CD14-positive monocyte (primary cell): ENCODE results near the gene TRABD2A. TPM values are rescaled to one million over a fixed set of nuclear protein-coding genes. Genes with fewer than 3 reads are reported as not detected.

Source experiments
- DNase-seq, 3 donors: peaks; one replicate each; pipeline ENCODE4 v3.0.0-alpha.2; 2011 to 2022
- H2AFZ ChIP-seq: 2 replicates; pipeline ENCODE4 v1.6.0; 2012; ENCODE audit warnings: mild to moderate bottlenecking, low read depth, low read length, inconsistent platforms; ENCODE audit not compliant: insufficient read depth, poor library complexity, severe bottlenecking
- H3K27ac ChIP-seq, 2 donors: 1 replicate in 1 of 2; 2 replicates in 1 of 2; pipeline ENCODE4 v1.5.1; 2012 to 2013; ENCODE audit warnings: low read length in 2 of 2, control low read depth in 1 of 2, inconsistent platforms in 1 of 2, low read depth in 1 of 2, mild to moderate bottlenecking in 1 of 2
- H3K27me3 ChIP-seq, 2 donors: one replicate each; pipeline versions ENCODE4 v1.6.0 to v1.6.1; 2011 to 2013; ENCODE audit warnings: low read length in 2 of 2; ENCODE audit not compliant: control insufficient read depth in 2 of 2, insufficient read depth in 2 of 2
- H3K36me3 ChIP-seq, 2 donors: replicated peaks in 1 of 2; 1 replicate in 1 of 2; 2 replicates in 1 of 2; pipeline versions ENCODE4 v1.5.1 to v1.6.1; 2012 to 2013; ENCODE audit warnings: low read length in 2 of 2, control low read depth in 1 of 2, inconsistent platforms in 1 of 2, mild to moderate bottlenecking in 1 of 2; ENCODE audit not compliant: insufficient read depth in 2 of 2, control insufficient read depth in 1 of 2
- H3K4me1 ChIP-seq, 2 donors: 1 replicate in 1 of 2; 2 replicates in 1 of 2; pipeline versions ENCODE4 v1.5.1 to v1.6.1; 2012 to 2013; ENCODE audit warnings: low read length in 2 of 2, control low read depth in 1 of 2, inconsistent platforms in 1 of 2, mild to moderate bottlenecking in 1 of 2, moderate library complexity in 1 of 2; ENCODE audit not compliant: insufficient read depth in 2 of 2, control insufficient read depth in 1 of 2
- H3K4me2 ChIP-seq: replicated peaks from 2 replicates; pipeline ENCODE3; 2012; ENCODE audit warnings: low read length, moderate library complexity, mild to moderate bottlenecking; ENCODE audit not compliant: poor library complexity, severe bottlenecking; ENCODE audit errors: extremely low read depth
- H3K4me3 ChIP-seq, 3 experiments: fragments of 200-600 bp in 1 of 3; sonication (generic) in 1 of 3; replicated peaks in 1 of 3; 1 replicate in 2 of 3; 2 replicates in 1 of 3; pipeline ENCODE4 v1.5.1; 2011 to 2013; ENCODE audit warnings: low read length in 3 of 3, mild to moderate bottlenecking in 3 of 3, control low read depth in 2 of 3, low read depth in 2 of 3, inconsistent platforms in 1 of 3, moderate library complexity in 1 of 3
- H3K79me2 ChIP-seq: 2 replicates; pipeline ENCODE4 v1.6.0; 2012; ENCODE audit warnings: mild to moderate bottlenecking, control low read depth, inconsistent platforms, low read length, moderate library complexity; ENCODE audit not compliant: insufficient read depth
- H3K9ac ChIP-seq: 2 replicates; pipeline ENCODE4 v1.6.0; 2017; ENCODE audit warnings: low read length, mild to moderate bottlenecking; ENCODE audit not compliant: insufficient read depth, poor library complexity, severe bottlenecking
- H3K9me3 ChIP-seq, 2 donors: replicated peaks in 1 of 2; 1 replicate in 1 of 2; 2 replicates in 1 of 2; pipeline versions ENCODE4 v1.5.1 to v1.6.1; 2012 to 2013; ENCODE audit warnings: low read length in 2 of 2, control low read depth in 1 of 2; ENCODE audit not compliant: control insufficient read depth in 1 of 2, insufficient read depth in 1 of 2
- H4K20me1 ChIP-seq: 2 replicates; pipeline ENCODE4 v1.6.0; 2012; ENCODE audit warnings: mild to moderate bottlenecking, low read length, control low read depth, moderate library complexity; ENCODE audit not compliant: insufficient read depth
- H3K27ac Mint-ChIP-seq, 7 donors: one replicate each; pipeline ENCODE4 v1.8.0; 2020; ENCODE audit warnings: mild to moderate bottlenecking in 7 of 7, mixed read lengths in 7 of 7, moderate library complexity in 6 of 7, inconsistent platforms in 2 of 7
- H3K27me3 Mint-ChIP-seq, 3 donors: one replicate each; pipeline ENCODE4 v1.8.0; 2021 to 2022; ENCODE audit warnings: low read depth in 3 of 3, mild to moderate bottlenecking in 3 of 3, mixed read lengths in 3 of 3, moderate library complexity in 3 of 3, inconsistent platforms in 1 of 3
- H3K36me3 Mint-ChIP-seq, 2 donors: one replicate each; pipeline ENCODE4 v1.8.0; 2020; ENCODE audit warnings: mixed read lengths in 2 of 2, inconsistent platforms in 1 of 2, mild to moderate bottlenecking in 1 of 2
- H3K4me1 Mint-ChIP-seq: one replicate; pipeline ENCODE4 v1.8.0; 2020; ENCODE audit warnings: mild to moderate bottlenecking, mixed read lengths
- H3K4me3 Mint-ChIP-seq, 2 donors: one replicate each; pipeline ENCODE4 v1.8.0; 2020; ENCODE audit warnings: mild to moderate bottlenecking in 2 of 2, mixed read lengths in 2 of 2, moderate library complexity in 1 of 2
- H3K9me3 Mint-ChIP-seq, 7 donors: one replicate each; pipeline ENCODE4 v1.8.0; 2020 to 2022; ENCODE audit warnings: mixed read lengths in 7 of 7, mild to moderate bottlenecking in 6 of 7, moderate library complexity in 6 of 7, inconsistent platforms in 2 of 7
- WGBS: methylation state at CpG from one replicate; pipeline ENCODE4 v1.1.5; 2013; ENCODE audit warnings: missing lambda C conversion rate; ENCODE audit not compliant: insufficient coverage; 5-methylcytosine and 5-hydroxymethylcytosine counted together
- intact Hi-C, 2 donors: fragments of 100-400 bp; cut with micrococcal nuclease; formaldehyde crosslinking; loops; one replicate each; pipeline versions ENCODE4 v1.15.0 to v1.15.1; 2023
- polyA plus RNA-seq, 3 donors: library from polyadenylated mRNA; depleted of rRNA in 1 of 3; unstranded in 2 of 3; stranded (reverse) in 1 of 3; fragments of 300-500 nt in 2 of 3; fragments of >200 nt in 1 of 3; fragmentation: Illumina TruSeq in 2 of 3; gene quantifications; 1 replicate in 2 of 3; 2 replicates in 1 of 3; pipeline ENCODE4 v1.2.3, GENCODE V29; 2012 to 2021
- TF ChIP-seq, protein P1 (sequence below): fragments of 200-600 bp; IDR thresholded peaks from one replicate; pipeline ENCODE4 v1.8.0; 2022; ENCODE audit warnings: antibody characterized with exemption, mild to moderate bottlenecking

The TRABD2A gene
- polyA plus RNA-seq, 3 donors, result 0.53 to 0.95 (median 0.79) TPM

DNA sequence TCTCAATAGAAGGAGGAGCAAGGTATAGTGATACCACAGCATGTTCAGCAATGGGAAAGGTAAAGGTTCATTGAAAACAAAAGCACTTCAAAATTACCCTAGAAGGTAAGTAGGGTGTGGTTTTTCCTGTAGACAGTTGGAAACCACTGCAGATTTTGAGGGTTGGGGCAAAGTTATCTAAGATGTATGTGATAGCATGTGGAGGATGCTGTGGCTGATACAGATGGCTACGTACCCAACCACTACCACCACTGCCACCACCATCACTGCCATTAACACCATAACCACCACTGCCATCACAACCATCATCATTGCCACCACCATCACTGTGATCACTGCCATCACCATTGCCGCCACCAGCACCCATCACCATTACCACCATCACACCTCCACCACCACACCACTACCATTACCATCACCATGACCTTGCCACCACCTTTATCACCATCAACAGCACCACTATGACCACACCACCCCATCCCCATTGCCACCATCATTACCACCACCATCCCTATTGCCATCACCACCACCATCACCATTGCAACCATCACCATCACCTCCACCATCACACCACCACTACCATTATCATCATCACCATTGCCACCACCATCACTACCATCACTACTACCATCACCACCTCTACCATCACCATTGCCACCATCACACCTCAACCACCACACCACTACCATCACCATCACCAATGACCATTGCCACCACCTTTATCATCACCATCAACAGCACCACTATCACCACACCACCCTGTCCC, 28.2 kb upstream of the TRABD2A start:
- H3K9ac ChIP-seq, result no peak overlapping the region
- TF ChIP-seq, protein P1, sequence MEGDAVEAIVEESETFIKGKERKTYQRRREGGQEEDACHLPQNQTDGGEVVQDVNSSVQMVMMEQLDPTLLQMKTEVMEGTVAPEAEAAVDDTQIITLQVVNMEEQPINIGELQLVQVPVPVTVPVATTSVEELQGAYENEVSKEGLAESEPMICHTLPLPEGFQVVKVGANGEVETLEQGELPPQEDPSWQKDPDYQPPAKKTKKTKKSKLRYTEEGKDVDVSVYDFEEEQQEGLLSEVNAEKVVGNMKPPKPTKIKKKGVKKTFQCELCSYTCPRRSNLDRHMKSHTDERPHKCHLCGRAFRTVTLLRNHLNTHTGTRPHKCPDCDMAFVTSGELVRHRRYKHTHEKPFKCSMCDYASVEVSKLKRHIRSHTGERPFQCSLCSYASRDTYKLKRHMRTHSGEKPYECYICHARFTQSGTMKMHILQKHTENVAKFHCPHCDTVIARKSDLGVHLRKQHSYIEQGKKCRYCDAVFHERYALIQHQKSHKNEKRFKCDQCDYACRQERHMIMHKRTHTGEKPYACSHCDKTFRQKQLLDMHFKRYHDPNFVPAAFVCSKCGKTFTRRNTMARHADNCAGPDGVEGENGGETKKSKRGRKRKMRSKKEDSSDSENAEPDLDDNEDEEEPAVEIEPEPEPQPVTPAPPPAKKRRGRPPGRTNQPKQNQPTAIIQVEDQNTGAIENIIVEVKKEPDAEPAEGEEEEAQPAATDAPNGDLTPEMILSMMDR, result no peak
- intact Hi-C loops, result no loop called here
- peaks cover 0 to 12% (median 3%) of the 10 kb centered on the region in 7 donors for H3K9me3 Mint-ChIP-seq
- DNase-seq, result no peak
- H3K27ac ChIP-seq, result peak overlapping the region in 1 of 2 donors; percentile 54
- peak overlapping the region in 1 of 3 experiments; percentile 99 for H3K4me3 ChIP-seq
- peaks cover 21% of the 10 kb centered on the region for H4K20me1 ChIP-seq
- H3K4me3 Mint-ChIP-seq, result no peak overlapping the region
- H3K36me3 Mint-ChIP-seq, result peaks cover 10 to 20% of the 10 kb centered on the region in 2 donors
- peak overlapping the region; percentile 91 for H3K4me2 ChIP-seq
- peaks cover 43% of the 10 kb centered on the region for H3K4me1 Mint-ChIP-seq
- no peak overlapping the region for H2AFZ ChIP-seq
- peak overlapping the region; percentile 42 to 96 (median 90) for H3K27ac Mint-ChIP-seq
- peaks cover 32 to 38% of the 10 kb centered on the region in 2 donors for H3K4me1 ChIP-seq
- no peaks in the 10 kb centered on the region for H3K27me3 Mint-ChIP-seq
- peaks cover 29% of the 10 kb centered on the region for H3K79me2 ChIP-seq
- H3K9me3 ChIP-seq, result no peaks in the 10 kb centered on the region
- H3K27me3 ChIP-seq, result no peaks in the 10 kb centered on the region
- 100% methylated on average over 1 of the region's 2 CpGs for WGBS
- no peaks in the 10 kb centered on the region for H3K36me3 ChIP-seq

GRCh38 chr2:84906900-84907714, 26.2 kb upstream of the TRABD2A start:
- H2AFZ ChIP-seq, result peak overlapping the region; percentile 29
- intact Hi-C loops, result no loop called here
- WGBS, result 0% methylated on average over 10 of the region's 15 CpGs
- peaks cover 10 to 20% of the 10 kb centered on the region in 2 donors for H3K36me3 Mint-ChIP-seq
- peaks cover 30% of the 10 kb centered on the region for H3K79me2 ChIP-seq
- peak overlapping the region; percentile 79 to 85 for H3K27ac ChIP-seq
- peak overlapping the region; percentile 83 for H3K9ac ChIP-seq
- H3K27me3 Mint-ChIP-seq, result no peaks in the 10 kb centered on the region
- no peaks in the 10 kb centered on the region for H3K27me3 ChIP-seq
- H3K27ac Mint-ChIP-seq, result peak overlapping the region; percentile 88 to 96 (median 93)
- H3K4me3 ChIP-seq, result peak overlapping the region; percentile 82 to 99 (median 88)
- H3K9me3 ChIP-seq, result no peaks in the 10 kb centered on the region
- H3K36me3 ChIP-seq, result no peaks in the 10 kb centered on the region
- peaks cover 0 to 12% (median 3%) of the 10 kb centered on the region in 7 donors for H3K9me3 Mint-ChIP-seq
- H4K20me1 ChIP-seq, result peaks cover 21% of the 10 kb centered on the region
- DNase-seq, result peak; percentile 58 to 72 (median 64)
- peak overlapping the region; percentile 91 for H3K4me2 ChIP-seq
- peaks cover 36 to 45% of the 10 kb centered on the region in 2 donors for H3K4me1 ChIP-seq
- H3K4me1 Mint-ChIP-seq, result peaks cover 50% of the 10 kb centered on the region
- TF ChIP-seq, protein P1, result no peak
- H3K4me3 Mint-ChIP-seq, result peak overlapping the region; percentile 94 to 96
